ENCODE results near the gene MPRIP.

DNA sequence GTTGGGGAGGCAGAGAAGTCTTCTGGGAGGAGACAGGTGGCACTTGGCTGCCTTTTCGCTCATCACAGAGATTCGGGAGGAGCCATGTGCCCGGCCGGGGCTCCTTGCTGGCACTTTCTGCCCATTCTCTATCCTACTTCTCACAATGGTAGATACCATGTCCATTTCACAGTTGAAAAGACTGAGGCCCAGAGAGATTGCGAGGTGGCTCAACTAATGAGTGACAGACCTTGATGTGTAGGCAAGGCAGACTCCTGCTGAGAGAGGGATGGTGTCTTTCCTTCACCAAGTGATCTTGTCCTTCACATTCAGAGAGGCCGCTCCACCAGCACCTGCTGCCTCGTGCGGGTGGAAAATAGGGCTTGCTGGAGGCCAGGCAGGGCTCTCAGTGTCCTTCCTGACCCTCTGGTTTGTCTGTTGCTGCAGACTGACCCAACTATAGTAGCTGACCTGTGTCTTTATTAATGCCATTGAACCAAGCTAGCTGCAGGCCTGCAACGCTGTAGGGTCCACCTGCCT, 42.1 kb downstream of the MPRIP start:
- TF ChIP-seq, protein P1, sequence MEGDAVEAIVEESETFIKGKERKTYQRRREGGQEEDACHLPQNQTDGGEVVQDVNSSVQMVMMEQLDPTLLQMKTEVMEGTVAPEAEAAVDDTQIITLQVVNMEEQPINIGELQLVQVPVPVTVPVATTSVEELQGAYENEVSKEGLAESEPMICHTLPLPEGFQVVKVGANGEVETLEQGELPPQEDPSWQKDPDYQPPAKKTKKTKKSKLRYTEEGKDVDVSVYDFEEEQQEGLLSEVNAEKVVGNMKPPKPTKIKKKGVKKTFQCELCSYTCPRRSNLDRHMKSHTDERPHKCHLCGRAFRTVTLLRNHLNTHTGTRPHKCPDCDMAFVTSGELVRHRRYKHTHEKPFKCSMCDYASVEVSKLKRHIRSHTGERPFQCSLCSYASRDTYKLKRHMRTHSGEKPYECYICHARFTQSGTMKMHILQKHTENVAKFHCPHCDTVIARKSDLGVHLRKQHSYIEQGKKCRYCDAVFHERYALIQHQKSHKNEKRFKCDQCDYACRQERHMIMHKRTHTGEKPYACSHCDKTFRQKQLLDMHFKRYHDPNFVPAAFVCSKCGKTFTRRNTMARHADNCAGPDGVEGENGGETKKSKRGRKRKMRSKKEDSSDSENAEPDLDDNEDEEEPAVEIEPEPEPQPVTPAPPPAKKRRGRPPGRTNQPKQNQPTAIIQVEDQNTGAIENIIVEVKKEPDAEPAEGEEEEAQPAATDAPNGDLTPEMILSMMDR (IDR thresholded peaks at IDR 0.05): no peak
- TF ChIP-seq EZH2 (IDR thresholded peaks at IDR 0.05; ENCODE audit: borderline replicate concordance, insufficient read depth, low read depth, low read length, poor library complexity, severe bottlenecking): no peak
